Suprapubic skin (tissue), 4 donors: ENCODE data around the gene RING1. TPM values are rescaled to one million over a fixed set of nuclear protein-coding genes. Genes with fewer than 3 reads are reported as not detected.
A peak's percentile ranks its signal among the peaks of the same experiment; 100 is the strongest.

ENCODE experiments used
- DNase-seq, 2 donors: peaks; one replicate each; pipeline ENCODE4 v3.0.0-alpha.2; 2019; ENCODE audit warnings: low spot score in 2 of 2
- H3K27ac ChIP-seq: fragments of 200-600 bp; sonication (generic); one replicate; pipeline ENCODE4 v1.5.1; 2019
- H3K27me3 ChIP-seq: fragments of 200-600 bp; sonication (generic); one replicate; pipeline ENCODE4 v1.5.1; 2019
- H3K36me3 ChIP-seq: fragments of 200-600 bp; sonication (generic); one replicate; pipeline ENCODE4 v1.5.1; 2019
- H3K4me1 ChIP-seq: fragments of 200-600 bp; sonication (generic); one replicate; pipeline ENCODE4 v1.5.1; 2019
- H3K4me3 ChIP-seq: fragments of 200-600 bp; sonication (generic); one replicate; pipeline ENCODE4 v1.5.1; 2019; ENCODE audit warnings: mild to moderate bottlenecking
- H3K9me3 ChIP-seq: fragments of 200-600 bp; sonication (generic); one replicate; pipeline ENCODE4 v1.5.1; 2019
- CTCF ChIP-seq, 2 donors: fragments of 200-600 bp in 1 of 2; fragments of 450-650 bp in 1 of 2; sonication (generic) in 1 of 2; IDR thresholded peaks; one replicate each; pipeline ENCODE4 v1.5.1; 2016 to 2019; ENCODE audit warnings: antibody characterized with exemption in 2 of 2, mild to moderate bottlenecking in 1 of 2, moderate library complexity in 1 of 2
- EP300 ChIP-seq: sonication (generic); formaldehyde crosslinking; IDR thresholded peaks from one replicate; pipeline ENCODE4 v1.6.1; 2017; ENCODE audit warnings: antibody characterized with exemption
- POLR2A ChIP-seq, 2 donors: fragments of 450-650 bp; IDR thresholded peaks; one replicate each; pipeline ENCODE4 v1.6.1; 2017; ENCODE audit warnings: antibody characterized with exemption in 2 of 2, mild to moderate bottlenecking in 2 of 2, moderate library complexity in 2 of 2
- POLR2AphosphoS5 ChIP-seq, 3 donors: sonication (generic); formaldehyde crosslinking; IDR thresholded peaks; one replicate each; pipeline ENCODE4 v1.6.1; 2017; ENCODE audit warnings: antibody characterized with exemption in 3 of 3
- WGBS: methylation state at CpG from one replicate; pipeline ENCODE4 v1.1.5; 2018; 5-methylcytosine and 5-hydroxymethylcytosine counted together
- total RNA-seq, 4 donors: library from RNA; depleted of rRNA; stranded (reverse); fragments of >200 nt; gene quantifications; one replicate each; pipeline ENCODE4 v1.1.0, GENCODE V29; 2016

The RING1 gene
- total RNA-seq, 4 donors from 2014 or later: 11.5 to 18.1 (median 14.9) TPM

GRCh38 chr6:33204415-33205190, 3.7 kb upstream of the RING1 start, which contains the start of gene HSD17B8:
TSS of gene HSD17B8 (plus strand) at chr6:33204655. CDS start at chr6:33204669, 14 bp downstream.
- Histone ChIP-seq H3K4me1 (peaks cover 59% of the 10 kb centered on the region), H3K36me3 (peaks cover 20% of the 10 kb centered on the region), H3K27ac (peak within 1 kb of the TSS; percentile 86), H3K4me3 (peak within 1 kb of the TSS; percentile 81), H3K27me3 (no peaks in the 10 kb centered on the region), H3K9me3 (no peaks in the 10 kb centered on the region)
- WGBS: 1% methylated on average over 36 of the region's 48 CpGs
- peak; percentile 96 to 97 for DNase-seq
- TF ChIP-seq CTCF (IDR thresholded peaks at IDR 0.05): no peak
- TF ChIP-seq POLR2A (IDR thresholded peaks at IDR 0.05): peak in 1 of 2 donors; percentile 15

GRCh38 chr6:33205191-33206026, 2.9 kb upstream of the RING1 start:
- H3K27me3 ChIP-seq: no peaks in the 10 kb centered on the region
- TF ChIP-seq POLR2AphosphoS5 (IDR thresholded peaks at IDR 0.05) (no peak), POLR2A (IDR thresholded peaks at IDR 0.05) (no peak), CTCF (IDR thresholded peaks at IDR 0.05) (no peak), EP300 (no peak)
- H3K36me3 ChIP-seq: peaks cover 22% of the 10 kb centered on the region
- no peaks in the 10 kb centered on the region for H3K9me3 ChIP-seq
- H3K4me3 ChIP-seq: peak overlapping the region; percentile 81
- peaks cover 55% of the 10 kb centered on the region for H3K4me1 ChIP-seq
- 45% methylated on average over 16 of the region's 17 CpGs for WGBS
- peak in 1 of 2 donors; percentile 64 for DNase-seq
- no peak overlapping the region for H3K27ac ChIP-seq

- Histone ChIP-seq H3K4me3 (no peak overlapping the region), H3K9me3 (no peaks in the 10 kb centered on the region), H3K27ac (no peak overlapping the region), H3K4me1 (peaks cover 52% of the 10 kb centered on the region), H3K27me3 (no peaks in the 10 kb centered on the region), H3K36me3 (peaks cover 22% of the 10 kb centered on the region)
- TF ChIP-seq CTCF (IDR thresholded peaks at IDR 0.05): no peak
- no peak for TF ChIP-seq POLR2A (IDR thresholded peaks at IDR 0.05)
- no peak for TF ChIP-seq EP300
- no peak for TF ChIP-seq POLR2AphosphoS5 (IDR thresholded peaks at IDR 0.05)
- WGBS: 71% methylated on average over 3 of the region's 3 CpGs
- peak in 1 of 2 donors; percentile 50 for DNase-seq
These were observed 2.1 kb upstream of the RING1 start for GRCh38 chr6:33206027-33206863.

- peak in 1 of 2 donors; percentile 68 for DNase-seq
- H3K27me3 ChIP-seq: no peaks in the 10 kb centered on the region
- H3K27ac ChIP-seq: no peak overlapping the region
- H3K36me3 ChIP-seq: peaks cover 21% of the 10 kb centered on the region
- H3K9me3 ChIP-seq: no peaks in the 10 kb centered on the region
- WGBS: 16% methylated on average over 20 of the region's 20 CpGs
- TF ChIP-seq CTCF (IDR thresholded peaks at IDR 0.05): no peak
- no peak for TF ChIP-seq POLR2A (IDR thresholded peaks at IDR 0.05)
- no peak for TF ChIP-seq POLR2AphosphoS5 (IDR thresholded peaks at IDR 0.05)
- TF ChIP-seq EP300: no peak
- H3K4me1 ChIP-seq: peaks cover 45% of the 10 kb centered on the region
- H3K4me3 ChIP-seq: peak overlapping the region; percentile 86
These were observed 1.3 kb upstream of the RING1 start for GRCh38 chr6:33206864-33207551.
